ENCODE results near the gene KIF5A.

The KIF5A gene

DNA sequence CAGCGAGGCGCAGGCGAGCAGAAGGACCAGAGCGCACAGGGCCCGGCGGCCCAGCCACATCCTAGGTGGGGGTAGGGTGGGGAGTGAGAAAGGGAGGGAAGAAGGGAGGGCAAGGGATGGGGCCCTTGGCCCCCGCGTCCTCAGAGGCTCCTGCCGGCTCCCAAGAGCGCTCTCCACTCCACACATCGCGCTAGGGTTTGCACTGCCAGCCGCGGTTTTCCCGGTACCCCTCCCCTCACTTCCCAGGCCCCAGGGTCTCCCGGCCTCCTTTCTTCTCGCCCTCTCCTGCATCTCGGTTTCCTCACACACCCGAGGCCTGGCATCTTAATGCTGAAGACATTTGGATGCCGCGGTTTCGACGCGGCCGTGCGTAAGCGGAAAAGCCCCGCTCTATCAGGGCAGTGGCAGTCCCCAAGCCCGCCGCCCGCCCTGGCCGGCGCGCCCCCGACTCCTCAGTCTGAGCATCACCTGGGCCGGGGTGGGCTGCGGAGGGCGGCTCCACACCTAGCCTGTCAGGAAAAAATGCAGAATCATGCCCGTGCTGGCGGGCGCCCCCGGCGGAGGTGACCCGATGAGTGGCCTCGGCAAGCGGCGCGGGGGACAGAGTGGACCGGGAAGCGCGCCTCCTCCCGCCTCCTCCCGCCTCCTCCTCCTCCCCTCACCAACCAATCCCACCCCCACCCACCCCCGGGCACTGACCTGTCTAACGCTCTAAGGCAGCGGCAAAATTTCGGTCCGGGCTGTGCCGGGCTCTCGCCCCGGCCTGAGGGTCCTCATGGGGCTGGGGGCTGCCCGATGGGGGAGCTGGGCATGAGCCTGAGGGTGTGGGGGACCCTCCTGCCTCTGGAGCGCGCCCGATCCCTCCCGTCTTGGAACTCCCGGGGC lies 82.5 kb downstream of the KIF5A start:
- TF ChIP-seq ZFP30 (CRISPR knock-in tag; IDR thresholded peaks at IDR 0.05) (no peak), GLIS3 (CRISPR knock-in tag; IDR thresholded peaks at IDR 0.05) (no peak), ZNF8 (CRISPR knock-in tag; IDR thresholded peaks at IDR 0.05) (no peak), TCF4 (CRISPR knock-in tag; IDR thresholded peaks at IDR 0.05; ENCODE audit: borderline replicate concordance) (no peak), BACH2 (CRISPR knock-in tag; IDR thresholded peaks at IDR 0.05; ENCODE audit: borderline replicate concordance) (no peak), ZC3H10 (CRISPR knock-in tag; IDR thresholded peaks at IDR 0.05) (no peak), OSR1 (CRISPR knock-in tag; IDR thresholded peaks at IDR 0.05) (no peak), ZNF565 (CRISPR knock-in tag; conservative IDR thresholded peaks at IDR 0.05; ENCODE audit: low read depth) (no peak), PPARA (CRISPR knock-in tag; IDR thresholded peaks at IDR 0.05; ENCODE audit: borderline replicate concordance) (no peak), CSDC2 (CRISPR knock-in tag; IDR thresholded peaks at IDR 0.05) (no peak), ZNF70 (CRISPR knock-in tag; IDR thresholded peaks at IDR 0.05) (no peak), ARNTL (CRISPR knock-in tag; IDR thresholded peaks at IDR 0.05; ENCODE audit: borderline replicate concordance, low read depth) (no peak), SNAI2 (CRISPR knock-in tag; IDR thresholded peaks at IDR 0.05) (no peak), ESRRG (CRISPR knock-in tag; IDR thresholded peaks at IDR 0.05) (no peak), ISL1 (CRISPR knock-in tag; IDR thresholded peaks at IDR 0.05) (no peak)
- TF ChIP-seq, protein P1, sequence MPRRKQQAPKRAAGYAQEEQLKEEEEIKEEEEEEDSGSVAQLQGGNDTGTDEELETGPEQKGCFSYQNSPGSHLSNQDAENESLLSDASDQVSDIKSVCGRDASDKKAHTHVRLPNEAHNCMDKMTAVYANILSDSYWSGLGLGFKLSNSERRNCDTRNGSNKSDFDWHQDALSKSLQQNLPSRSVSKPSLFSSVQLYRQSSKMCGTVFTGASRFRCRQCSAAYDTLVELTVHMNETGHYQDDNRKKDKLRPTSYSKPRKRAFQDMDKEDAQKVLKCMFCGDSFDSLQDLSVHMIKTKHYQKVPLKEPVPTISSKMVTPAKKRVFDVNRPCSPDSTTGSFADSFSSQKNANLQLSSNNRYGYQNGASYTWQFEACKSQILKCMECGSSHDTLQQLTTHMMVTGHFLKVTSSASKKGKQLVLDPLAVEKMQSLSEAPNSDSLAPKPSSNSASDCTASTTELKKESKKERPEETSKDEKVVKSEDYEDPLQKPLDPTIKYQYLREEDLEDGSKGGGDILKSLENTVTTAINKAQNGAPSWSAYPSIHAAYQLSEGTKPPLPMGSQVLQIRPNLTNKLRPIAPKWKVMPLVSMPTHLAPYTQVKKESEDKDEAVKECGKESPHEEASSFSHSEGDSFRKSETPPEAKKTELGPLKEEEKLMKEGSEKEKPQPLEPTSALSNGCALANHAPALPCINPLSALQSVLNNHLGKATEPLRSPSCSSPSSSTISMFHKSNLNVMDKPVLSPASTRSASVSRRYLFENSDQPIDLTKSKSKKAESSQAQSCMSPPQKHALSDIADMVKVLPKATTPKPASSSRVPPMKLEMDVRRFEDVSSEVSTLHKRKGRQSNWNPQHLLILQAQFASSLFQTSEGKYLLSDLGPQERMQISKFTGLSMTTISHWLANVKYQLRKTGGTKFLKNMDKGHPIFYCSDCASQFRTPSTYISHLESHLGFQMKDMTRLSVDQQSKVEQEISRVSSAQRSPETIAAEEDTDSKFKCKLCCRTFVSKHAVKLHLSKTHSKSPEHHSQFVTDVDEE (CRISPR knock-in tag; IDR thresholded peaks at IDR 0.05): no peak
- TF ChIP-seq, protein P2, sequence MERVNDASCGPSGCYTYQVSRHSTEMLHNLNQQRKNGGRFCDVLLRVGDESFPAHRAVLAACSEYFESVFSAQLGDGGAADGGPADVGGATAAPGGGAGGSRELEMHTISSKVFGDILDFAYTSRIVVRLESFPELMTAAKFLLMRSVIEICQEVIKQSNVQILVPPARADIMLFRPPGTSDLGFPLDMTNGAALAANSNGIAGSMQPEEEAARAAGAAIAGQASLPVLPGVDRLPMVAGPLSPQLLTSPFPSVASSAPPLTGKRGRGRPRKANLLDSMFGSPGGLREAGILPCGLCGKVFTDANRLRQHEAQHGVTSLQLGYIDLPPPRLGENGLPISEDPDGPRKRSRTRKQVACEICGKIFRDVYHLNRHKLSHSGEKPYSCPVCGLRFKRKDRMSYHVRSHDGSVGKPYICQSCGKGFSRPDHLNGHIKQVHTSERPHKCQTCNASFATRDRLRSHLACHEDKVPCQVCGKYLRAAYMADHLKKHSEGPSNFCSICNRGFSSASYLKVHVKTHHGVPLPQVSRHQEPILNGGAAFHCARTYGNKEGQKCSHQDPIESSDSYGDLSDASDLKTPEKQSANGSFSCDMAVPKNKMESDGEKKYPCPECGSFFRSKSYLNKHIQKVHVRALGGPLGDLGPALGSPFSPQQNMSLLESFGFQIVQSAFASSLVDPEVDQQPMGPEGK (CRISPR knock-in tag; IDR thresholded peaks at IDR 0.05; ENCODE audit: borderline replicate concordance): no peak
- TF ChIP-seq, protein P3, sequence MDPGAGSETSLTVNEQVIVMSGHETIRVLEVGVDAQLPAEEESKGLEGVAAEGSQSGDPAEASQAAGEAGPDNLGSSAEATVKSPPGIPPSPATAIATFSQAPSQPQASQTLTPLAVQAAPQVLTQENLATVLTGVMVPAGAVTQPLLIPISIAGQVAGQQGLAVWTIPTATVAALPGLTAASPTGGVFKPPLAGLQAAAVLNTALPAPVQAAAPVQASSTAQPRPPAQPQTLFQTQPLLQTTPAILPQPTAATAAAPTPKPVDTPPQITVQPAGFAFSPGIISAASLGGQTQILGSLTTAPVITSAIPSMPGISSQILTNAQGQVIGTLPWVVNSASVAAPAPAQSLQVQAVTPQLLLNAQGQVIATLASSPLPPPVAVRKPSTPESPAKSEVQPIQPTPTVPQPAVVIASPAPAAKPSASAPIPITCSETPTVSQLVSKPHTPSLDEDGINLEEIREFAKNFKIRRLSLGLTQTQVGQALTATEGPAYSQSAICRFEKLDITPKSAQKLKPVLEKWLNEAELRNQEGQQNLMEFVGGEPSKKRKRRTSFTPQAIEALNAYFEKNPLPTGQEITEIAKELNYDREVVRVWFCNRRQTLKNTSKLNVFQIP (CRISPR knock-in tag; IDR thresholded peaks at IDR 0.05; ENCODE audit: borderline replicate concordance, low read depth): no peak
- TF ChIP-seq, protein P4, sequence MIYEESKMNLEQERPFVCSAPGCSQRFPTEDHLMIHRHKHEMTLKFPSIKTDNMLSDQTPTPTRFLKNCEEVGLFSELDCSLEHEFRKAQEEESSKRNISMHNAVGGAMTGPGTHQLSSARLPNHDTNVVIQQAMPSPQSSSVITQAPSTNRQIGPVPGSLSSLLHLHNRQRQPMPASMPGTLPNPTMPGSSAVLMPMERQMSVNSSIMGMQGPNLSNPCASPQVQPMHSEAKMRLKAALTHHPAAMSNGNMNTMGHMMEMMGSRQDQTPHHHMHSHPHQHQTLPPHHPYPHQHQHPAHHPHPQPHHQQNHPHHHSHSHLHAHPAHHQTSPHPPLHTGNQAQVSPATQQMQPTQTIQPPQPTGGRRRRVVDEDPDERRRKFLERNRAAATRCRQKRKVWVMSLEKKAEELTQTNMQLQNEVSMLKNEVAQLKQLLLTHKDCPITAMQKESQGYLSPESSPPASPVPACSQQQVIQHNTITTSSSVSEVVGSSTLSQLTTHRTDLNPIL (CRISPR knock-in tag; IDR thresholded peaks at IDR 0.05; ENCODE audit: low read depth): no peak
- TF ChIP-seq, protein P5, sequence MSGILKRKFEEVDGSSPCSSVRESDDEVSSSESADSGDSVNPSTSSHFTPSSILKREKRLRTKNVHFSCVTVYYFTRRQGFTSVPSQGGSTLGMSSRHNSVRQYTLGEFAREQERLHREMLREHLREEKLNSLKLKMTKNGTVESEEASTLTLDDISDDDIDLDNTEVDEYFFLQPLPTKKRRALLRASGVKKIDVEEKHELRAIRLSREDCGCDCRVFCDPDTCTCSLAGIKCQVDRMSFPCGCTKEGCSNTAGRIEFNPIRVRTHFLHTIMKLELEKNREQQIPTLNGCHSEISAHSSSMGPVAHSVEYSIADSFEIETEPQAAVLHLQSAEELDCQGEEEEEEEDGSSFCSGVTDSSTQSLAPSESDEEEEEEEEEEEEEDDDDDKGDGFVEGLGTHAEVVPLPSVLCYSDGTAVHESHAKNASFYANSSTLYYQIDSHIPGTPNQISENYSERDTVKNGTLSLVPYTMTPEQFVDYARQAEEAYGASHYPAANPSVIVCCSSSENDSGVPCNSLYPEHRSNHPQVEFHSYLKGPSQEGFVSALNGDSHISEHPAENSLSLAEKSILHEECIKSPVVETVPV (CRISPR knock-in tag; IDR thresholded peaks at IDR 0.05): no peak
- ATAC-seq: peak; percentile 56

DNA sequence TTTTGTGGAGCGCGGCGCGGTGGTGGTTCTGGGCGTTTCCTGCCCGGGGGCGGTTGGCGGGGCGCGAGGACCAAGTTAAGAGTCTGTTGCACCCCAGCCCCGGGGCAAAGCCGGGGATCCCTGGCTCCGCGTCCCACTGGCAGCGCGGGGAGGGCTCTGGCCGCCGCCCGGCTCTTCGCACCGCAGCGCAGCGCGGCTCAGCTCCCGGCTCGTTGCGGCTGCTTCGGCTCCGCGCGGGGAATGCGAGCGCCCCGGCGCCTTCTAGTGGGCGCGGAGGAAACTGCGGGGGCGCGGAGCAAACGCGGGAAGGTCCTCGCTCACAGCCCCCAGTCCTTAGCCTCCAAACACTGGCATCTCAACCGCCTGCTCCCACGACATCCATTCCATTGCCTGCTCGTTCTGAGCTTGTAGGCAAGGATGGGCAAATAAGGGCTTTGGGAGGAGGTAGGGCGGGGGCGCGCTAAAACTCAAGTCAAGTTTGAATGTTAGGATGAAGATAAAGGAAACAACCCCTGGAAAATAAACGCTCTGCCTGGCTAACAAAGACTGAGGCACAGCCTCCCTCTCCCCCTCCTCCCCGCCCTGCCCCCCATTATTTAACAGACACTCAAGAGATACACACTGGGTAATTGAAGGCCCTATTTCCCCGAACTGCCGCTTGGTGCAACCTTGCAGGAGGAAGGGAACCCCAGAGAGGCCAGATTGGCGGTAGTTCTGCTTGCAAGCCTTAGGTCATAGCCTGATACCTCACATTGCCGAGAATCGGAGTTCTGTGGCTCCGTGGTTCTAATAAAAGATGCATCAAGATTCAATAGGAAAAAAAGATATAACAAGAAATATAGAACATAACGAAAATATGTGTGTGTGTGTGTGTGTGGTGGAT lies 83.4 kb downstream of the KIF5A start, which contains the start of gene B4GALNT1:
Gene B4GALNT1, minus strand, starts transcription at position 244 of the 883 bp plus-strand sequence. CDS start 1,069 bp downstream, outside the sequence.
- peak; percentile 92 for ATAC-seq
- TF ChIP-seq BACH2 (CRISPR knock-in tag; IDR thresholded peaks at IDR 0.05; ENCODE audit: borderline replicate concordance): no peak
- TF ChIP-seq SNAI2 (CRISPR knock-in tag; IDR thresholded peaks at IDR 0.05): no peak
- no peak for TF ChIP-seq ISL1 (CRISPR knock-in tag; IDR thresholded peaks at IDR 0.05)
- TF ChIP-seq GLIS3 (CRISPR knock-in tag; IDR thresholded peaks at IDR 0.05): no peak
- TF ChIP-seq OSR1 (CRISPR knock-in tag; IDR thresholded peaks at IDR 0.05): no peak
- TF ChIP-seq ZNF70 (CRISPR knock-in tag; IDR thresholded peaks at IDR 0.05): no peak
- no peak for TF ChIP-seq CSDC2 (CRISPR knock-in tag; IDR thresholded peaks at IDR 0.05)
- no peak for TF ChIP-seq ARNTL (CRISPR knock-in tag; IDR thresholded peaks at IDR 0.05; ENCODE audit: borderline replicate concordance, low read depth)
- no peak for TF ChIP-seq PPARA (CRISPR knock-in tag; IDR thresholded peaks at IDR 0.05; ENCODE audit: borderline replicate concordance)
- TF ChIP-seq ZFP30 (CRISPR knock-in tag; IDR thresholded peaks at IDR 0.05): no peak
- no peak for TF ChIP-seq TCF4 (CRISPR knock-in tag; IDR thresholded peaks at IDR 0.05; ENCODE audit: borderline replicate concordance)
- TF ChIP-seq, protein P2 (CRISPR knock-in tag; IDR thresholded peaks at IDR 0.05; ENCODE audit: borderline replicate concordance): no peak
- TF ChIP-seq, protein P3 (CRISPR knock-in tag; IDR thresholded peaks at IDR 0.05; ENCODE audit: borderline replicate concordance, low read depth): no peak
- no peak for TF ChIP-seq ZNF565 (CRISPR knock-in tag; conservative IDR thresholded peaks at IDR 0.05; ENCODE audit: low read depth)
- no peak for TF ChIP-seq ESRRG (CRISPR knock-in tag; IDR thresholded peaks at IDR 0.05)

Measured in SK-N-SH treated with all-trans-retinoic acid at 6 μM for 48 hours (cell line).